Endothelial cell of umbilical vein (primary cell): Measurements from ENCODE around the gene VTI1A. TPM values are rescaled to one million over a fixed set of nuclear protein-coding genes. Genes with fewer than 3 reads are reported as not detected.

Source experiments
- BruUV-seq: library from RNA; stranded (reverse); fragments of 400-500 nt; replicated peaks from 2 replicates; lab custom pipeline; 2021; lab: Mats Ljungman, UMichigan
- CTCF ChIA-PET: fragments of 300-600, 350-600 bp; sonication (Branson Sonifier 250); formaldehyde crosslinking; loops from one replicate; lab custom pipeline; 2021; ENCODE audit warnings: antibody characterized with exemption, inconsistent platforms; lab: Charles Lee
- POLR2A ChIA-PET: fragments of 300-600, 350-600 bp; sonication (Branson Sonifier 250); formaldehyde crosslinking; loops from one replicate; lab custom pipeline; 2021; ENCODE audit warnings: antibody characterized with exemption, inconsistent platforms; lab: Charles Lee
- DNase-seq: peaks from one replicate; pipeline ENCODE4 v3.0.0-alpha.2; 2011; ENCODE audit warnings: low read depth, low spot score
- FAIRE-seq: peaks from 2 replicates; lab custom pipeline; 2011; peaks lifted over from hg19 to GRCh38; lab: Jason Lieb, UNC
- H2AFZ ChIP-seq: 2 replicates; pipeline ENCODE4 v1.6.0; 2012; ENCODE audit warnings: low read depth, low read length, control low read depth, inconsistent platforms
- H3K27ac ChIP-seq: 2 replicates; pipeline ENCODE4 v1.5.1; 2011; ENCODE audit warnings: low read depth, mild to moderate bottlenecking, control low read depth, low read length, moderate library complexity; ENCODE audit not compliant: insufficient read depth
- H3K27me3 ChIP-seq, 2 experiments: 2 replicates each; pipeline versions ENCODE4 v1.6.0 to v1.6.1; 2011; ENCODE audit warnings: low read length in 2 of 2, mixed read lengths in 1 of 2; ENCODE audit not compliant: control insufficient read depth in 2 of 2, insufficient read depth in 2 of 2
- H3K36me3 ChIP-seq, 2 experiments: 2 replicates in 1 of 2; 3 replicates in 1 of 2; pipeline ENCODE4 v1.5.1; 2011; ENCODE audit warnings: low read length in 2 of 2, mild to moderate bottlenecking in 1 of 2, moderate library complexity in 1 of 2; ENCODE audit not compliant: control insufficient read depth in 2 of 2, insufficient read depth in 2 of 2; ENCODE audit errors: extremely low read depth in 1 of 2
- H3K4me1 ChIP-seq: 3 replicates; pipeline ENCODE4 v1.5.1; 2011; ENCODE audit warnings: mild to moderate bottlenecking, low read length; ENCODE audit not compliant: control insufficient read depth, insufficient read depth; ENCODE audit errors: extremely low read depth
- H3K4me2 ChIP-seq: 2 replicates; pipeline ENCODE4 v1.6.1; 2011; ENCODE audit warnings: low read length, control low read depth, mixed read lengths; ENCODE audit not compliant: insufficient read depth
- H3K4me3 ChIP-seq, 3 experiments: fragments of 200-600 bp in 1 of 3; sonication (generic), shearing (Covaris generic) in 1 of 3; replicated peaks in 1 of 3; 2 replicates each; pipeline ENCODE4 v1.5.1; 2011 to 2016; ENCODE audit warnings: control low read depth in 3 of 3, low read length in 3 of 3, mild to moderate bottlenecking in 2 of 3, inconsistent platforms in 1 of 3, low read depth in 1 of 3, moderate library complexity in 1 of 3; ENCODE audit not compliant: insufficient read depth in 1 of 3
- H3K79me2 ChIP-seq: 2 replicates; pipeline ENCODE4 v1.6.0; 2012; ENCODE audit warnings: low read length, inconsistent platforms; ENCODE audit not compliant: control insufficient read depth, insufficient read depth
- H3K9ac ChIP-seq: replicated peaks from 2 replicates; pipeline ENCODE3; 2011; ENCODE audit warnings: low read length, control low read depth; ENCODE audit not compliant: insufficient read depth; ENCODE audit errors: extremely low read depth
- H3K9me1 ChIP-seq: replicated peaks from 3 replicates; pipeline ENCODE4 v1.6.0; 2011; ENCODE audit warnings: mild to moderate bottlenecking, low read length; ENCODE audit not compliant: control insufficient read depth, insufficient read depth; ENCODE audit errors: extremely low read depth
- H3K9me3 ChIP-seq: replicated peaks from 2 replicates; pipeline ENCODE4 v1.5.1; 2012; ENCODE audit warnings: low read length, inconsistent platforms; ENCODE audit not compliant: control insufficient read depth, insufficient read depth
- H4K20me1 ChIP-seq: replicated peaks from 2 replicates; pipeline ENCODE3; 2011; ENCODE audit warnings: mild to moderate bottlenecking, low read length; ENCODE audit not compliant: control insufficient read depth, insufficient read depth; ENCODE audit errors: extremely low read depth
- EZH2 ChIP-seq: IDR thresholded peaks from 2 replicates; pipeline ENCODE4 v1.6.1; 2012; ENCODE audit warnings: borderline replicate concordance, low read depth, mild to moderate bottlenecking, moderate library complexity, low read length, inconsistent platforms; ENCODE audit not compliant: severe bottlenecking
- FOS ChIP-seq: IDR thresholded peaks from 2 replicates; pipeline ENCODE4 v1.6.1; 2011; ENCODE audit warnings: mild to moderate bottlenecking, low read length, moderate library complexity, borderline replicate concordance; ENCODE audit not compliant: insufficient read depth
- GATA2 ChIP-seq: IDR thresholded peaks from 2 replicates; pipeline ENCODE4 v1.7.0; 2011; ENCODE audit warnings: low read depth, mild to moderate bottlenecking, moderate library complexity, mixed read lengths, low read length; ENCODE audit not compliant: insufficient read length, insufficient read depth
- JUN ChIP-seq: IDR thresholded peaks from 2 replicates; pipeline ENCODE4 v1.6.1; 2011; ENCODE audit warnings: borderline replicate concordance, low read depth; ENCODE audit not compliant: insufficient read length, insufficient read depth
- MYC ChIP-seq: IDR thresholded peaks from one replicate; pipeline ENCODE4 v1.6.1; 2011; ENCODE audit warnings: mild to moderate bottlenecking, low read depth, low read length
- POLR2A ChIP-seq: IDR thresholded peaks from 2 replicates; pipeline ENCODE4 v1.6.1; 2012; ENCODE audit warnings: low read depth, mild to moderate bottlenecking, control low read depth, low read length
- POLR2AphosphoS5 ChIP-seq: IDR thresholded peaks from 2 replicates; pipeline ENCODE4 v1.6.1; 2012; ENCODE audit warnings: low read depth, mild to moderate bottlenecking, control low read depth, low read length, moderate library complexity; ENCODE audit not compliant: insufficient read depth
- dilution Hi-C: fragments of 300-500 bp; cut with MboI; formaldehyde crosslinking; loops from one replicate; pipeline ENCODE4 v1.15.0; 2019; ENCODE audit warnings: low sequenced_read_pairs; ENCODE audit not compliant: extremely low pct_ligation_motif_present
- intact Hi-C: fragments of 100-400 bp; cut with micrococcal nuclease; formaldehyde crosslinking; loops from one replicate; pipeline ENCODE4 v1.10.0; 2022
- polyA plus RNA-seq, 4 experiments: library from polyadenylated mRNA; depleted of rRNA in 3 of 4; stranded (reverse) in 3 of 4; unstranded in 1 of 4; fragments of >200 nt; gene quantifications; 2 replicates each; pipeline versions ENCODE4 v1.2.1 to v1.2.3, GENCODE V29; 2011 to 2012; ENCODE audit warnings: missing spikeins in 1 of 4
- total RNA-seq: library from RNA; stranded (reverse); gene quantifications from 2 replicates; pipeline ENCODE4 v1.2.3, GENCODE V29; 2021
- TF ChIP-seq, protein P1 (sequence below), 2 donors: IDR thresholded peaks; 1 replicate in 1 of 2; 2 replicates in 1 of 2; pipeline ENCODE4 v1.5.1; 2011; ENCODE audit warnings: low read length in 2 of 2, mild to moderate bottlenecking in 2 of 2, moderate library complexity in 2 of 2, control low read depth in 1 of 2, inconsistent platforms in 1 of 2, low read depth in 1 of 2; ENCODE audit not compliant: insufficient read depth in 1 of 2; ENCODE audit errors: extremely low read depth in 1 of 2
- TF ChIP-seq, protein P2 (sequence below): IDR thresholded peaks from 2 replicates; pipeline ENCODE4 v1.6.1; 2011; ENCODE audit not compliant: insufficient read depth, insufficient read length

The VTI1A gene
- total and polyA plus RNA-seq, 2 donors (not counting 3 experiments of a cell fraction or from before 2014, with no cell fraction given) = 10.8 to 35.6 TPM

DNA sequence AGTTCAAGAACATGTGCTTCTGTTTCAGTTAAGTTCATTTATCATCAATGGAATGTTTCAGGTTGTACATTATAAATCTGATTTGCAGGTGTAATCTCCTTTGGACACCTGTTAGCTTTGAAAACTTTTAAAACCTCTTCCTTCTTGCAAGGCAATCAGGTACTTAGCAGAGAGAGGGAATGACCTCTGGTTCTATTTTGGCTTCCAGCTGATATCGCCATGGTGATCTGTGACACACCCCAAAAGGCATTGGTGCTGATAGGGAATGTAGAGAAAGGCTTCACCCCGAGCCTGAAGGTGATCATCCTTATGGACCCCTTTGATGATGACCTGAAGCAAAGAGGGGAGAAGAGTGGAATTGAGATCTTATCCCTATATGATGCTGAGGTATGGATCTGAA lies 37.7 kb upstream of the VTI1A start:
- H4K20me1 ChIP-seq = no peaks in the 10 kb centered on the region
- POLR2A ChIA-PET = no interaction called here
- no peaks in the 10 kb centered on the region for H3K9me3 ChIP-seq
- H3K9me1 ChIP-seq = no peaks in the 10 kb centered on the region
- dilution Hi-C loops = no loop called here
- H3K27me3 ChIP-seq = no peaks in the 10 kb centered on the region
- H3K27ac ChIP-seq = no peak overlapping the region
- no peak overlapping the region for H3K9ac ChIP-seq
- no peaks in the 10 kb centered on the region for H3K79me2 ChIP-seq
- intact Hi-C loops = no loop called here
- BruUV-seq = no TSS peak
- H3K36me3 ChIP-seq = no peaks in the 10 kb centered on the region
- DNase-seq (no peak), FAIRE-seq (no peak)
- TF ChIP-seq FOS (no peak), EZH2 (no peak), MYC (no peak), JUN (no peak), POLR2A (no peak), POLR2AphosphoS5 (no peak), GATA2 (no peak)
- TF ChIP-seq, protein P1, sequence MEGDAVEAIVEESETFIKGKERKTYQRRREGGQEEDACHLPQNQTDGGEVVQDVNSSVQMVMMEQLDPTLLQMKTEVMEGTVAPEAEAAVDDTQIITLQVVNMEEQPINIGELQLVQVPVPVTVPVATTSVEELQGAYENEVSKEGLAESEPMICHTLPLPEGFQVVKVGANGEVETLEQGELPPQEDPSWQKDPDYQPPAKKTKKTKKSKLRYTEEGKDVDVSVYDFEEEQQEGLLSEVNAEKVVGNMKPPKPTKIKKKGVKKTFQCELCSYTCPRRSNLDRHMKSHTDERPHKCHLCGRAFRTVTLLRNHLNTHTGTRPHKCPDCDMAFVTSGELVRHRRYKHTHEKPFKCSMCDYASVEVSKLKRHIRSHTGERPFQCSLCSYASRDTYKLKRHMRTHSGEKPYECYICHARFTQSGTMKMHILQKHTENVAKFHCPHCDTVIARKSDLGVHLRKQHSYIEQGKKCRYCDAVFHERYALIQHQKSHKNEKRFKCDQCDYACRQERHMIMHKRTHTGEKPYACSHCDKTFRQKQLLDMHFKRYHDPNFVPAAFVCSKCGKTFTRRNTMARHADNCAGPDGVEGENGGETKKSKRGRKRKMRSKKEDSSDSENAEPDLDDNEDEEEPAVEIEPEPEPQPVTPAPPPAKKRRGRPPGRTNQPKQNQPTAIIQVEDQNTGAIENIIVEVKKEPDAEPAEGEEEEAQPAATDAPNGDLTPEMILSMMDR (IDR thresholded peaks at IDR 0.05; ENCODE audit: extremely low read depth in 1 of 2, insufficient read depth in 1 of 2, low read depth in 1 of 2, low read length in 2 of 2) = no peak
- TF ChIP-seq, protein P2, sequence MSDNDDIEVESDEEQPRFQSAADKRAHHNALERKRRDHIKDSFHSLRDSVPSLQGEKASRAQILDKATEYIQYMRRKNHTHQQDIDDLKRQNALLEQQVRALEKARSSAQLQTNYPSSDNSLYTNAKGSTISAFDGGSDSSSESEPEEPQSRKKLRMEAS = no peak
- no peak overlapping the region for H3K4me3 ChIP-seq
- no peak overlapping the region for H3K4me2 ChIP-seq
- no peak overlapping the region for H2AFZ ChIP-seq
- H3K4me1 ChIP-seq = peaks cover 10% of the 10 kb centered on the region
- CTCF ChIA-PET = interaction anchor here (0.7 kb wide), 3 partner anchors 16 to 100 kb away, joined by 3 read pairs; no protein-coding TSS in a partner anchor
